Thyroid gland (tissue), 4 donors: ENCODE results near the gene GBE1. TPM values are rescaled to one million over a fixed set of nuclear protein-coding genes. Genes with fewer than 3 reads are reported as not detected.

Source experiments
- small RNA-seq: library from RNA; depleted of rRNA; stranded (forward); fragments of <200 nt; gene quantifications from one replicate; pipeline ENCODE3, GENCODE V24; 2016
- total RNA-seq, 4 donors: library from RNA; depleted of rRNA; stranded (reverse); fragments of >200 nt; gene quantifications; one replicate each; pipeline ENCODE4 v1.2.3, GENCODE V29; 2016

The GBE1 gene
- total RNA-seq, 4 donors from 2014 or later, result 33.4 to 58.4 (median 40.8) TPM

Small RNA genes within 50 kb of the gene (small RNA-seq; reads per million reads assigned to genes)
- not detected for gene AC017015.1
- gene RNU2-28P, result not detected
